HUES48 (cell line): ENCODE data around the gene PSMD14.

Experiments used
- H3K27ac ChIP-seq: one replicate; pipeline ENCODE4 v1.7.0; 2013; ENCODE audit warnings: low read depth, low read length, inconsistent platforms
- H3K27me3 ChIP-seq: 2 replicates; pipeline ENCODE4 v1.6.1; 2013; ENCODE audit warnings: mild to moderate bottlenecking, low read length; ENCODE audit not compliant: control insufficient read depth, insufficient read depth
- H3K36me3 ChIP-seq: 2 replicates; pipeline ENCODE4 v1.6.1; 2013; ENCODE audit warnings: low read length; ENCODE audit not compliant: control insufficient read depth, insufficient read depth
- H3K4me1 ChIP-seq: 2 replicates; pipeline ENCODE4 v1.6.1; 2013; ENCODE audit warnings: mild to moderate bottlenecking, low read length; ENCODE audit not compliant: control insufficient read depth, insufficient read depth
- H3K4me3 ChIP-seq: 2 replicates; pipeline ENCODE4 v1.5.1; 2013; ENCODE audit warnings: mild to moderate bottlenecking, low read depth, low read length
- H3K9ac ChIP-seq: 2 replicates; pipeline ENCODE4 v1.6.1; 2013; ENCODE audit warnings: mild to moderate bottlenecking, low read depth, low read length, moderate library complexity
- H3K9me3 ChIP-seq: 2 replicates; pipeline ENCODE4 v1.6.1; 2013; ENCODE audit warnings: low read length; ENCODE audit not compliant: control insufficient read depth, insufficient read depth

The PSMD14 gene

GRCh38 chr2:161426455-161426921, 118.3 kb downstream of the PSMD14 start:
- Histone ChIP-seq H3K4me1 (peaks cover 12% of the 10 kb centered on the region), H3K27ac (no peak overlapping the region), H3K9ac (no peak overlapping the region), H3K9me3 (no peaks in the 10 kb centered on the region), H3K27me3 (peaks cover 96% of the 10 kb centered on the region), H3K4me3 (peak overlapping the region; percentile 51; the same call in 1 of the 2 replicates), H3K36me3 (no peaks in the 10 kb centered on the region)

GRCh38 chr2:161426922-161427663, 118.9 kb downstream of the PSMD14 start:
- H3K9me3 ChIP-seq, result no peaks in the 10 kb centered on the region
- no peak overlapping the region for H3K9ac ChIP-seq
- H3K4me3 ChIP-seq, result peak overlapping the region; percentile 51
- H3K36me3 ChIP-seq, result no peaks in the 10 kb centered on the region
- H3K27me3 ChIP-seq, result peaks cover 94% of the 10 kb centered on the region
- H3K27ac ChIP-seq, result no peak overlapping the region
- peaks cover 12% of the 10 kb centered on the region for H3K4me1 ChIP-seq

- peaks cover 89% of the 10 kb centered on the region for H3K27me3 ChIP-seq
- H3K4me1 ChIP-seq, result peaks cover 12% of the 10 kb centered on the region
- no peaks in the 10 kb centered on the region for H3K9me3 ChIP-seq
- H3K27ac ChIP-seq, result no peak overlapping the region
- H3K36me3 ChIP-seq, result no peaks in the 10 kb centered on the region
- H3K4me3 ChIP-seq, result peak overlapping the region; percentile 51
- no peak overlapping the region for H3K9ac ChIP-seq
Measured at GRCh38 chr2:161427664-161428587, 119.7 kb downstream of the PSMD14 start.

- Histone ChIP-seq H3K27ac (no peak overlapping the region), H3K4me1 (peaks cover 10% of the 10 kb centered on the region; the same call in 1 of the 2 replicates), H3K27me3 (peaks cover 64% of the 10 kb centered on the region), H3K4me3 (no peak overlapping the region), H3K36me3 (no peaks in the 10 kb centered on the region), H3K9ac (no peak overlapping the region), H3K9me3 (no peaks in the 10 kb centered on the region)
Measured at GRCh38 chr2:161430386-161430785, 122.2 kb downstream of the PSMD14 start.

- H3K9ac ChIP-seq, result no peak overlapping the region
- peaks cover 7% of the 10 kb centered on the region; the same call in 1 of the 2 replicates for H3K4me1 ChIP-seq
- H3K9me3 ChIP-seq, result no peaks in the 10 kb centered on the region
- no peak overlapping the region for H3K4me3 ChIP-seq
- H3K27me3 ChIP-seq, result peaks cover 47% of the 10 kb centered on the region
- no peak overlapping the region for H3K27ac ChIP-seq
- no peaks in the 10 kb centered on the region for H3K36me3 ChIP-seq
Measured at GRCh38 chr2:161432107-161432506, 123.9 kb downstream of the PSMD14 start.

- Histone ChIP-seq H3K27ac (no peak overlapping the region), H3K4me3 (no peak overlapping the region), H3K27me3 (peaks cover 27% of the 10 kb centered on the region), H3K9ac (no peak overlapping the region), H3K4me1 (no peaks in the 10 kb centered on the region), H3K36me3 (no peaks in the 10 kb centered on the region), H3K9me3 (no peaks in the 10 kb centered on the region)
Measured at GRCh38 chr2:161434118-161434517, 125.9 kb downstream of the PSMD14 start.

GRCh38 chr2:161436411-161436810, 128.2 kb downstream of the PSMD14 start:
- H3K9ac ChIP-seq, result no peak overlapping the region
- H3K27ac ChIP-seq, result no peak overlapping the region
- H3K36me3 ChIP-seq, result no peaks in the 10 kb centered on the region
- no peak overlapping the region for H3K4me3 ChIP-seq
- no peaks in the 10 kb centered on the region for H3K4me1 ChIP-seq
- peaks cover 7% of the 10 kb centered on the region; the same call in 1 of the 2 replicates for H3K27me3 ChIP-seq
- no peaks in the 10 kb centered on the region for H3K9me3 ChIP-seq

GRCh38 chr2:161438598-161438997, 130.4 kb downstream of the PSMD14 start:
- Histone ChIP-seq H3K4me3 (no peak overlapping the region), H3K9ac (no peak overlapping the region), H3K27ac (no peak overlapping the region), H3K36me3 (no peaks in the 10 kb centered on the region), H3K4me1 (no peaks in the 10 kb centered on the region), H3K27me3 (no peaks in the 10 kb centered on the region), H3K9me3 (no peaks in the 10 kb centered on the region)

- no peak overlapping the region for H3K9ac ChIP-seq
- no peaks in the 10 kb centered on the region for H3K36me3 ChIP-seq
- no peak overlapping the region for H3K27ac ChIP-seq
- H3K9me3 ChIP-seq, result no peaks in the 10 kb centered on the region
- H3K4me1 ChIP-seq, result no peaks in the 10 kb centered on the region
- H3K4me3 ChIP-seq, result no peak overlapping the region
- no peaks in the 10 kb centered on the region for H3K27me3 ChIP-seq
Measured at GRCh38 chr2:161445097-161445496, 136.9 kb downstream of the PSMD14 start.

GRCh38 chr2:161448431-161448830, 140.2 kb downstream of the PSMD14 start:
- H3K27ac ChIP-seq, result no peak overlapping the region
- no peak overlapping the region for H3K9ac ChIP-seq
- no peaks in the 10 kb centered on the region for H3K36me3 ChIP-seq
- H3K9me3 ChIP-seq, result no peaks in the 10 kb centered on the region
- no peaks in the 10 kb centered on the region for H3K4me1 ChIP-seq
- no peaks in the 10 kb centered on the region for H3K27me3 ChIP-seq
- no peak overlapping the region for H3K4me3 ChIP-seq
